GM23248 (cell line): ENCODE measurements around the gene COL26A1.

ENCODE experiments used
- EZH2 ChIP-seq: fragments of 200-600 bp; sonication (generic); IDR thresholded peaks from 2 replicates; pipeline ENCODE4 v1.6.1; 2018; ENCODE audit warnings: antibody characterized with exemption, mild to moderate bottlenecking; ENCODE audit not compliant: insufficient read depth, poor library complexity, severe bottlenecking
- EZH2phosphoT487 ChIP-seq: fragments of 200-600 bp; sonication (generic); IDR thresholded peaks from 2 replicates; pipeline ENCODE4 v1.6.1; 2018; ENCODE audit warnings: antibody characterized with exemption, moderate library complexity, mild to moderate bottlenecking, low read depth; ENCODE audit not compliant: insufficient read depth

DNA sequence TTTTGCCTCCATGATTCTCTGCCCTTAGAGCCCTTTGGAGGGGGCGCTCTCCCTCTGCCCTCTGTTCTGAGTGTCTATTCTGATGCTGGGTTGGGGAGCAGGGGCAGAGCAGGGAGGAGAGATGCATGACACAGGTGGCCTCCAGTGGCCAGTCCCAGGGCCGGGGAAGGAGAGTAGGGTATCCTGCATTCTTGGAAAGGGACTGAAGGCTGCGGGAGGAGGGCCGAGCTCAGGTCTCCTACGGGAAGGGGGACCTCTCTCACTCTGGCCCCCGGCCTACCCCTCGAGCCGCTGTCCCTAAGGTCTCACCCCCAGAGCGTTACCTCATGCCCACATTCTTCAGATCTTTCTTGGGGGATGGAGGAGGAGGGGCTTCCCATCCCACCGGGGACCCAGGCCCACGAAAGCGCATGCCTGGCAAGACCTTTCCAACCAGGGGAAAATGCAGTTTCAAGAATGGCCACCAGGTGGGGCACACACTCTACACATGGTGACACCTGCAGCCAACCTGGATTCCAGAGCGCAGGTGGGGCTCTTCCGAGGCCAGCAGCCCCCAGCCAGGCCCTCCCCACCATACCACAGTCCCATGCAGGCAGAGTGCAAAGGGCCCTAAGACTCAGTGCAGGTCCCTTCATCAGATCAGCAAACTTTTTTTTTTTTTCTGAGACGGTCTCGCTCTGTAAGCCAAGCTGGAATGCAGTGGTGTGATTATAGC is 180.0 kb downstream of the COL26A1 start:
- TF ChIP-seq EZH2phosphoT487 (no peak), EZH2 (no peak)
